HG03575 (cell line): ENCODE data around the gene POU6F2.

Experiments used
- ATAC-seq: cut with Tn5 transposase; IDR thresholded peaks from one replicate; pipeline ENCODE4 v1.9.1; 2021; ENCODE audit not compliant: unreplicated experiment, insufficient number of reproducible peaks, low FRiP score; ENCODE audit errors: extremely low read depth

POU6F2 gene

GRCh38 chr7:39051707-39052106 is 74.0 kb downstream of the POU6F2 start:
- no peak for ATAC-seq

GRCh38 chr7:39054731-39055130 is 77.0 kb downstream of the POU6F2 start:
- no peak for ATAC-seq

DNA sequence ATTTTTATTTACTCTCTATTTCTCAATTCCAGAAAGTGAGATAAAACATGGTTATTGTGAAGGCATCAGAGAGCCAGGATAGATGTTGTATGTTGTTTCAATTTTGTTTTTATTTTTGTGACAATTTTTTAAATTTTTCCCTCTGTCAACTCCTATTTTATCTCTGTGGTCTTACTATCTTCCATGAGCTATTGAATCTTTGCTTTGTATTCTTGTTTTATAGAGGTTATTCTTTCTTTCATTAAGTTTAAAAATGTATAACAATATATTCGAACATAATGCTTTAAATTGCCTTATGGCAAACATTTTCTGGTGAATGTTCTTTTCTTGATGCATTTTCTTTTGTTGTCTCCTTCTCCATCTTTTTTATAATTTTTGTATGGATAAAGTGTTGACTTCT is 78.4 kb downstream of the POU6F2 start:
- no peak for ATAC-seq

GRCh38 chr7:39062811-39063210 is 85.1 kb downstream of the POU6F2 start:
- ATAC-seq: no peak

- no peak for ATAC-seq
Measured at GRCh38 chr7:39069031-39069430, 91.3 kb downstream of the POU6F2 start.

- ATAC-seq: no peak
Measured at GRCh38 chr7:39069896-39070881, 92.5 kb downstream of the POU6F2 start.

- no peak for ATAC-seq
Measured at GRCh38 chr7:39071116-39071515, 93.4 kb downstream of the POU6F2 start.

DNA sequence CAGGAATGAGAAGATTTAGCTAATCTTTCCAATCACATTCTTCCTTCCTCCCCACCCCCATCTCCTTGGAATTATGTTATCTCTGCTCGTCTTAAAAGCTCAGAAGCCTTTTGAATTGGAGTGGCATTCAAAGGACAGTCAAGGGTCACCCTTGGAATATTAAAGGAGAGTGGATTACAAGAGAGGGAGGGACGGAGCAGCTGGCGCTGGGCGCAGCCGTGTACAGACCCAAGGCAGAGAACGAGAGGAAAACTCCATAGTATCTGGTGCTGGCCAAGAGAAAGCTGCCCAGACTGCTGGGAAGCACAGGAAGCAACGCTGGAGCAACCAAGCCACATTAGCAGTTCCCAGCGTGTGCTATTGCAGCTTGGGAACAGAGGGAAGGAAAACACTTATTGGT is 95.7 kb downstream of the POU6F2 start:
- ATAC-seq: no peak

GRCh38 chr7:39075210-39075609 is 97.5 kb downstream of the POU6F2 start:
- ATAC-seq: no peak

- no peak for ATAC-seq
Measured at GRCh38 chr7:39083781-39084180, 106.1 kb downstream of the POU6F2 start.

DNA sequence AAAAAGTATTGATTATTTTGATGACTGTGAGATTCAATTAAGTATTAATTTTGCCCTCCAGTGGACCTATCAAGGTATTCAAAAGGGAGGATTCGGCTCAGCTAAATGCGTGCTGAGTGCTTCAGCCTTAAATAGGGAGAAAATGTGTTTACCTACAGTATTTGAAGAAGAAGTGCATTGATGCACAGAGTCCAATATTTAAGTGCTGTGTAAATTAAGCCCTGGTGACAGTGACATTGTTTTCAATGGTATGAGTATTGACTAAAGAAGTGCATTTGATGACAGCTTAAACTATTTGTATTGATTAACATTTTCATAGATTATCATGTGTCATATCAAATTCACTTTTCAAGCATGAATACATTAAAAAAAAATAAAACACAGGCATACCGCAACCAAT is 106.6 kb downstream of the POU6F2 start:
- no peak for ATAC-seq

DNA sequence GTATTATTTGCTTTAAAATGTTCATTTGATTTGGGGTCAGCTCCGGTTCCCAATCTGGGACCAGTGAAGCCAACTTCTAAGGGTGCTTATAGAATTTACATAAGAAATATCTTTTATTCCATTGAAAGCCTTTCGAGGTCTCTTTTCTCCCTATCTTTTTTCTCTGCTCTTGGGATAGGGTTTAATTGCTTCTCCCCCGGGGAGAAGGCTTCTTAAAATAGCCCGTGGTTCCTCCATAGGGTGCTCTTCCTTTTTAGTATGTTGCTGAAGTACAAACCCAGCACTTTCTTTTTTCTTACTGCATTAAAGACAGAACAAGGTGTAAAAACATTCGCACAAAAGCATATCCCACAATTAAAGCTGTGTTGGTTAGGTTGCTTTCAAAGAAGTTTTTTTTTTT is 107.5 kb downstream of the POU6F2 start:
- no peak for ATAC-seq

- no peak for ATAC-seq
Measured at GRCh38 chr7:39085590-39086049, 107.9 kb downstream of the POU6F2 start.

DNA sequence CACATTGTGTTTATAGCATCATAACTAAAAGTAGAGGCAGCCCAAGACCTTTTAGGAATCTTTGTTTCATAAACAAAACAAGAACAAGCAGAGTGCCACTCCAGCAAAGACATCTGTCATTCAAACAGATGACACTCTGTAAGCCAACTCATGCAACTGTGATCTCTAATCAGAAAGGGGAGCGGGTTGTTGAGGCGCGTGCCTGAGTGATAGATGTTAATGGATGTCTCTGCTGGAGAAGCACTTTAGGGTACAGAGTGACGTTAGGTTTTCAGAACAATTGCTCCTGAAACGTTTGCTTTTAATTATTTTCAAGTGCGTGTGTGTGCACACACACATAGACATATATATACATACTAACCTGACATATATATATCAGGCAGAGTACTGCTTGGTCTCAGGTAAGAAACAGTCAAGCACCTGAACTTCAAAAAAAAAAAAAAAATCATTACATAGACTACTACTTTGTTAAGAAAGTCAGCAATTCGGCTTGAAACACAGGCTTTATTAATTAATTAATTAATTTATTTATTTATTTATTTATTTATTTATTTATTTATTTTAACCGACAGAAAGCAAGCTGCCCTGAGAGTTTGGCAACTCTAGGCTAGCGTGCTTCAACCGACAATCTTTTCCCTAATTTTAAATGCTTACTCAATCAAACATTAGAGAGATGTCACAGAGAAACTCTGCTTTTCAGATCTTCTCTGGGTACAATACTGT is 109.1 kb downstream of the POU6F2 start:
- ATAC-seq: no peak

DNA sequence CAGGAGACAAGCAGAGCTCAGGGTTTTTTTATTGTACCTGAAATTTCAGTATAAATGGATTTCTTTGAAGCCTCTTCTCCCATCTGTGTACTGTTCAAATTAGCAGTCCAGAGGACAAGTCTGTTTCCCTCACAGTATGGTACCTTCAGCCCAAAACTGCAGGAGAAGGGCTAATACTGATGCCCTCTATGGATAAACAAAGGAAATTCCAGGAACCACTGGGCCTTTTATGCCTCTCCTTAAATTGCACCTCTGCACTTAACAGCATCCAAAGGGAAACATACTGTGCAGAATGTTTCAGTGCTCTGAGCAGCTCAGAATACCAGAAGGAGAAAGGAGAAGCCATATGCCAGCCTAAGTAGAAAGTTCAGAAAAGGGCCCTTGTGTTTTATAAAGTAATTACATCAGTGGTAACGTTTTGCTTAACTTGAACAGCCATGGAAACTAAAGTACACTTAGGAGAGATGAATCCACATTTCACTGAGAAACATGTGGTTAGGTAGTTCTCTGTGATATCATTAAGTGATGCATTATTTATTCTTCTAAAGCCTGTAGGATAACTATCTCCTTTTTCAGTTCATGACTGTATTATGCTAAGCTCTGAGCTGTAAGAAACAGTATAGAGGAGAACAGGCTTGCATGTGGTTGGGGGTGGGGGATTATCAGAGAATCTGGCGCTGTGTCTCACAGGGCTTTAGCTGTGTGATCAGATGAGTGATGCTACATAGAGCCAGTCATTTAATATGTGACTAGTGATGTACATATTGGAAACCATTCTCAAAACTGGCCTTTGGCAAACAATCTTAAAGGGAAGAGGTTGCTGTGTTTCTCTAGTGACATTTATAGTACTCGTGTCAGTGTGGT is 111.3 kb downstream of the POU6F2 start:
- no peak for ATAC-seq

GRCh38 chr7:39091145-39091544 is 113.4 kb downstream of the POU6F2 start:
- no peak for ATAC-seq

- no peak for ATAC-seq
Measured at GRCh38 chr7:39091774-39092173, 114.1 kb downstream of the POU6F2 start.

DNA sequence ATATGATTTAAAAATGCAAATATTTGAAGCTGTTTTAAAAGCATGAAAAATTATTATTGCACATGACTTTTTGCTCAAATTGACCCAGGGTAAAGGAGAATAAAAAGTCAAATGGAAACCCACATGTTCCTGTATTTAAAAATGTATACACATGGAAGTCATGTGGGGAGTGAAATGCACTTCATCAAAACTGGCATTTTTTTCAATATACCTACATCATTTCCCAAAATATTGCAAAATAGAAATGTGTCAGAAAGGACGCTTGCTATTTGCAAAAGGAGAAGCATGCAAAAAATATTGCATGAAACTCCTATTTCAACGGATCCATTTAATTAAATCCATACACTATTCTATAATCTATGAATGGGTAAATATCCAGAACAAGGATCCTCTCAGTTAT is 117.0 kb downstream of the POU6F2 start:
- ATAC-seq: no peak
